A549 (cell line): ENCODE measurements around the gene CLHC1.

ENCODE experiments used
- CBX2 ChIP-seq: fragments of 200-600 bp; sonication (generic); IDR thresholded peaks from 2 replicates; pipeline ENCODE4 v1.6.1; 2016; ENCODE audit warnings: low read depth, mild to moderate bottlenecking, borderline replicate concordance
- CTCF ChIP-seq: fragments of >200 bp; sonication (Bioruptor Twin); formaldehyde crosslinking; IDR thresholded peaks from 3 replicates; pipeline ENCODE4 v1.5.1; 2016
- JUNB ChIP-seq: fragments of >200 bp; sonication (Bioruptor Twin); formaldehyde crosslinking; IDR thresholded peaks from 2 replicates; pipeline ENCODE4 v1.6.1; 2016
- USF2 ChIP-seq: fragments of 450-650 bp; IDR thresholded peaks from 2 replicates; pipeline ENCODE4 v1.6.1; 2014; ENCODE audit warnings: antibody characterized with exemption

- TF ChIP-seq CTCF, result no peak
- TF ChIP-seq USF2, result no peak
- TF ChIP-seq CBX2, result no peak
- no peak for TF ChIP-seq JUNB
These were observed 478 bp downstream of the CLHC1 start for GRCh38 chr2:55231546-55232083.
